Colonic mucosa (tissue), 4 donors: ENCODE results near the gene CDC14C. TPM values are rescaled to one million over a fixed set of nuclear protein-coding genes. Genes with fewer than 3 reads are reported as not detected.
"Not testable (repeated sequence)": the region's sequence is repeated elsewhere in the genome, so short reads cannot be mapped to it uniquely, and the experiment has no call there.

Experiments
- DNase-seq: peaks from one replicate; pipeline ENCODE4 v3.0.0-alpha.2; 2020
- H3K27ac ChIP-seq: fragments of 200-600 bp; one replicate; pipeline ENCODE4 v1.8.0; 2021
- H3K27me3 ChIP-seq: fragments of 200-600 bp; one replicate; pipeline ENCODE4 v1.8.0; 2021
- H3K36me3 ChIP-seq: fragments of 200-600 bp; one replicate; pipeline ENCODE4 v1.8.0; 2021
- H3K4me1 ChIP-seq: fragments of 200-600 bp; one replicate; pipeline ENCODE4 v1.8.0; 2021; ENCODE audit warnings: mild to moderate bottlenecking
- H3K4me3 ChIP-seq: fragments of 200-600 bp; one replicate; pipeline ENCODE4 v1.8.0; 2021
- H3K9ac ChIP-seq, 2 donors: one replicate each; pipeline ENCODE4 v1.7.0; 2013; ENCODE audit warnings: control low read depth in 2 of 2, low read depth in 2 of 2, low read length in 2 of 2
- H3K9me3 ChIP-seq: fragments of 200-600 bp; one replicate; pipeline ENCODE4 v1.8.0; 2021
- intact Hi-C: fragments of 100-400 bp; cut with DNase I; formaldehyde crosslinking; loops from one replicate; pipeline ENCODE4 v1.14.1; 2022
- total RNA-seq, 2 donors: library from RNA; stranded (reverse); fragmentation: NEBNext Ultra II Directional in 1 of 2; extraction: Animal tissue kit (Norgen Biotek cat#: 25700) in 1 of 2; gene quantifications; one replicate each; pipeline ENCODE4 v1.2.1, GENCODE V29; 2021
- TF ChIP-seq, protein P1 (sequence below): fragments of 200-600 bp; IDR thresholded peaks from one replicate; pipeline ENCODE4 v1.8.0; 2022; ENCODE audit warnings: antibody characterized with exemption, mild to moderate bottlenecking
- donor health status: healthy.
- donor health status: DM: no; HTN: no; CAD: no.
- donor health status: DM: no; HTN: no; CAD: no.

Gene CDC14C
- total RNA-seq, 2 donors from 2014 or later, result not detected

DNA sequence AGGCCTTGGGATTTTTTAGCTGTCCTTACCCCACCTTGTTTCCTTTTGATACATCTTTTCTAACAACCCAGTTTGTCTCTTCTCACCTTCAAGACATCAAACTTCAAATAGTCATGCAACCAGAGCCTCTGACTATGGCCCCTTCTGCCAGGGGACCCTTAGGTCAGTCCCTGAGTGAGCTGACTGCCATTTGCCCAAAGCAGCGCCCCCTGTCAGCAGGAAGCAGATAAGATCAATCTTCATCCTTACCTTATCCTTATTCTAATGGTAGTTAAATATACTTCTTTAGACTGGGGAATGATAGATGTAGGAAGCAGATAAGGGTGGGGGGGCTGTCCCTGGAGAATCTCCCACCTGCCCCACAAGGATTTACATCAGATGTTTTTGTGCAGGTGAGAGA is 29.8 kb upstream of the CDC14C start:
- no peak overlapping the region for H3K9ac ChIP-seq
- TF ChIP-seq, protein P1, sequence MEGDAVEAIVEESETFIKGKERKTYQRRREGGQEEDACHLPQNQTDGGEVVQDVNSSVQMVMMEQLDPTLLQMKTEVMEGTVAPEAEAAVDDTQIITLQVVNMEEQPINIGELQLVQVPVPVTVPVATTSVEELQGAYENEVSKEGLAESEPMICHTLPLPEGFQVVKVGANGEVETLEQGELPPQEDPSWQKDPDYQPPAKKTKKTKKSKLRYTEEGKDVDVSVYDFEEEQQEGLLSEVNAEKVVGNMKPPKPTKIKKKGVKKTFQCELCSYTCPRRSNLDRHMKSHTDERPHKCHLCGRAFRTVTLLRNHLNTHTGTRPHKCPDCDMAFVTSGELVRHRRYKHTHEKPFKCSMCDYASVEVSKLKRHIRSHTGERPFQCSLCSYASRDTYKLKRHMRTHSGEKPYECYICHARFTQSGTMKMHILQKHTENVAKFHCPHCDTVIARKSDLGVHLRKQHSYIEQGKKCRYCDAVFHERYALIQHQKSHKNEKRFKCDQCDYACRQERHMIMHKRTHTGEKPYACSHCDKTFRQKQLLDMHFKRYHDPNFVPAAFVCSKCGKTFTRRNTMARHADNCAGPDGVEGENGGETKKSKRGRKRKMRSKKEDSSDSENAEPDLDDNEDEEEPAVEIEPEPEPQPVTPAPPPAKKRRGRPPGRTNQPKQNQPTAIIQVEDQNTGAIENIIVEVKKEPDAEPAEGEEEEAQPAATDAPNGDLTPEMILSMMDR, result no peak
- no peaks in the 10 kb centered on the region for H3K36me3 ChIP-seq
- H3K9me3 ChIP-seq, result no peaks in the 10 kb centered on the region
- no peak for DNase-seq
- H3K27ac ChIP-seq, result no peak overlapping the region
- H3K4me1 ChIP-seq, result no peaks in the 10 kb centered on the region
- intact Hi-C loops, result no loop called here
- no peak overlapping the region for H3K4me3 ChIP-seq
- H3K27me3 ChIP-seq, result no peaks in the 10 kb centered on the region

- intact Hi-C loops, result no loop called here
- no peak overlapping the region for H3K27ac ChIP-seq
- no peaks in the 10 kb centered on the region for H3K36me3 ChIP-seq
- no peaks in the 10 kb centered on the region for H3K4me1 ChIP-seq
- DNase-seq, result no peak
- no peaks in the 10 kb centered on the region for H3K27me3 ChIP-seq
- TF ChIP-seq, protein P1, result no peak
- no peaks in the 10 kb centered on the region for H3K9me3 ChIP-seq
- H3K4me3 ChIP-seq, result no peak overlapping the region
- no peak overlapping the region for H3K9ac ChIP-seq
These were observed 24.4 kb upstream of the CDC14C start for GRCh38 chr7:48899932-48900331.

DNA sequence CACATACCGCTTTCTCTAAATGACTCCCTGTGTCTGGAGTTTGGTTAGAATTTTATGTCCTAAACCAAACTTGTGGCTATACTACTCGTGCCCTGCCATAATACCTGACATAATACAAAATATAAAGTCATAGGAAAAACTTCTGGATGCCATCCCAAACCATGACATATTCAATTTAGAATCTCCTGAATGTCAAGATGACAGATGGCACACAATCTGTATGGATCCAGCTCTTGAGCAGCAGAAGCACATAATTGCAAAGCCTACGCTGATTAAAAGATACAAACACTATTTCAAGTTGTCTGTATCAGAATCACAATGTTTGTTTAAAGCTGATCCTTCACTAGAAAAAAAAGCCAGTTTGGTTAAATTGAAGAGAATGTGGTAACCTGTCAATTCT is 22.4 kb upstream of the CDC14C start:
- DNase-seq, result no peak
- H3K27ac ChIP-seq, result no peak overlapping the region
- intact Hi-C loops, result no loop called here
- TF ChIP-seq, protein P1, result no peak
- no peaks in the 10 kb centered on the region for H3K36me3 ChIP-seq
- H3K9ac ChIP-seq, result no peak overlapping the region
- H3K27me3 ChIP-seq, result no peaks in the 10 kb centered on the region
- H3K9me3 ChIP-seq, result no peaks in the 10 kb centered on the region
- no peaks in the 10 kb centered on the region for H3K4me1 ChIP-seq
- no peak overlapping the region for H3K4me3 ChIP-seq

DNA sequence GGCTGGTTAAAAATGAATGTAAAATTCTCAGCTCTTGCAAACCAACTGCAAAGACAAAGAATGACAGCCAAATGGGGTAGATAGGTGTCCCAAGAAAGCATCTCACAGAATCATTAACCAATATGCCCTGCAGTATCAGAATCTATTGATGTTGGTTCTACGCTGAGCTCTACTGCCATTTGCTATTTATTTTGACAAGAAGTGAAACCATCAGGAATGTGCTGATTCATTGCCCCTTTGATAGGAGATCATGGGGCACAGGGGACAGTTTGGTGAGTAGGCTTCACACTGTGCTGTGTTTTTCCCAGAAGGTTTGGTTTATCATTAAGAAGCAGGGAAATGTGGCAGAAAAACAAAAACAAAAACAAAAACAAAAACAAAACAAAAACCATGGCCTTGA is 19.4 kb upstream of the CDC14C start:
- Histone ChIP-seq H3K9me3 (no peaks in the 10 kb centered on the region), H3K4me3 (no peak overlapping the region), H3K36me3 (no peaks in the 10 kb centered on the region), H3K9ac (no peak overlapping the region), H3K27me3 (no peaks in the 10 kb centered on the region), H3K4me1 (no peaks in the 10 kb centered on the region), H3K27ac (no peak overlapping the region)
- DNase-seq, result no peak
- intact Hi-C loops, result no loop called here
- TF ChIP-seq, protein P1, result no peak

DNA sequence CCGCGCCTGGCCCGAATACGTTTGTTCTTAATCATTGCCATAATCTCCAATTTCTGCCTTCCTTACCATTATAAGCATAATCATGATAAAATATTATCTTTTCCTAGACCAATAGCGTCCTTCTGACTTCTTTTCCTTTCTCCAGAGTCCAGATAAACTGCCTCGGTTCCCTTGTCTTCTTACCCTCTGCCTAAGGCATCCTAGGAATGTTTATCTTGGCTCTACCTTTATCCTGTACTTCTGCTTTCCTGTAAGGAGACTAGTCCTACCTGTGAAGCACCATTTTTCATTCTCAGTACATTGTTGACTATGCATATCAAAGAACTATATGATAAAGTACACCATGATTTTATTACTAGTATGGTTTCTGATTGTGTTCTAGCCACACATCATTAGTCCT is 18.7 kb upstream of the CDC14C start:
- DNase-seq, H3K9ac ChIP-seq, H3K9me3 ChIP-seq, H3K4me3 ChIP-seq, H3K27me3 ChIP-seq, H3K27ac ChIP-seq, intact Hi-C loops, H3K36me3 ChIP-seq, H3K4me1 ChIP-seq: not testable (repeated sequence)

DNA sequence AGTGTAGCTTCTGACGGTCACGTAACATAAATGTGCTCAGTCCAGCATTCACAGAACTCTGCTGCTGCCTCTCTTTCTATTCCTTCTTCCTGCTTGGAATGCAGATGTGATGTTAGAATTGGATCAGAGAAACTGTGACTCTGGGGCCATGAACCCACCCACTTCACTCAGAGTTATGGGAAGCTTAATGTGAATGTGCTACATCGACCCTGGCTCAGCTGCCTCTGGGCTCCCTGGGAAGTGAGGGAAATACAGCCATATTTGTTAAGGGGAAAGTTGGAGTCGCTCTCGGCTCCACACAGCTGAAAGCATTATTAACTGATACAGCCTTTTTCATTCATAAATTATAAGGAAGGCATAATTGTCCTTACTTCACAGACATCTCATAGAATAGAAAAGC is 14.5 kb upstream of the CDC14C start:
- H3K4me1 ChIP-seq, H3K27me3 ChIP-seq, H3K27ac ChIP-seq, intact Hi-C loops, H3K9ac ChIP-seq, H3K4me3 ChIP-seq, DNase-seq, H3K36me3 ChIP-seq, H3K9me3 ChIP-seq: not testable (repeated sequence)

DNA sequence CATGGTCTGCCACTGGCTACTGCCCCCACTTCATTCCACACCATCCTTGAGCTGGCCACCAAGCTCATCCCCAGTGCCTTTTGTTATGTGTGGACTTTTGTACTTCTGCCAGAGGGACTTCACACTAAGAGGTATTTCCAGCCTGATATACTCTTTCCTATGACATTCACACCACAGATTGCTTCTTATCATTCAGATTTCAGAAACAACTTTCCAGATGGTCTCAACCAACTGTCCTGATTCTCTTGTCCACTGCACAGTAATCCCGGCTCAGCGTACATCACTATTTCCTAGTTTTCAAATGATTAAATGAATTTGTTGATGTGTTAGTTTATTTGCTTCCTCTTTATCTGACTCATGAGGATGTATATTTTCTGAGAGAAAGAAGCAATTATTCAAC is 7.1 kb downstream of the CDC14C start:
- TF ChIP-seq, protein P1, result no peak
- Histone ChIP-seq H3K27me3 (no peaks in the 10 kb centered on the region), H3K27ac (no peak overlapping the region), H3K36me3 (no peaks in the 10 kb centered on the region), H3K9ac (no peak overlapping the region), H3K9me3 (no peaks in the 10 kb centered on the region), H3K4me3 (no peak overlapping the region), H3K4me1 (no peaks in the 10 kb centered on the region)
- DNase-seq, result no peak
- intact Hi-C loops, result no loop called here
